Liver (tissue), 9 donors: Measurements from ENCODE around the gene TSPAN12. TPM values are rescaled to one million over a fixed set of nuclear protein-coding genes. Genes with fewer than 3 reads are reported as not detected.

Source experiments
- DNase-seq: peaks from one replicate; pipeline ENCODE4 v3.0.0-alpha.2; 2017; ENCODE audit warnings: low spot score
- H3K27ac ChIP-seq, 2 donors: one replicate each; pipeline ENCODE4 v1.7.0; 2013; ENCODE audit warnings: inconsistent platforms in 2 of 2, low read length in 2 of 2, control low read depth in 1 of 2, low read depth in 1 of 2, mild to moderate bottlenecking in 1 of 2
- H3K27me3 ChIP-seq, 4 donors: one replicate each; pipeline versions ENCODE4 v1.6.1 to v1.7.0; 2013; ENCODE audit warnings: low read length in 3 of 4, inconsistent platforms in 1 of 4, mild to moderate bottlenecking in 1 of 4, moderate library complexity in 1 of 4; ENCODE audit not compliant: control insufficient read depth in 4 of 4, insufficient read depth in 4 of 4
- H3K36me3 ChIP-seq, 4 donors: one replicate each; pipeline versions ENCODE4 v1.6.1 to v1.7.0; 2013; ENCODE audit warnings: low read length in 3 of 4, mild to moderate bottlenecking in 3 of 4, low read depth in 1 of 4, moderate library complexity in 1 of 4; ENCODE audit not compliant: control insufficient read depth in 4 of 4, insufficient read depth in 3 of 4
- H3K4me1 ChIP-seq, 4 donors: one replicate each; pipeline versions ENCODE4 v1.6.1 to v1.7.0; 2013; ENCODE audit warnings: low read length in 3 of 4, mild to moderate bottlenecking in 3 of 4, moderate library complexity in 1 of 4; ENCODE audit not compliant: control insufficient read depth in 4 of 4, insufficient read depth in 4 of 4
- H3K4me3 ChIP-seq, 3 donors: one replicate each; pipeline versions ENCODE4 v1.6.1 to v1.7.0; 2013; ENCODE audit warnings: low read length in 3 of 3, control low read depth in 1 of 3, low read depth in 1 of 3, mild to moderate bottlenecking in 1 of 3
- H3K9ac ChIP-seq, 2 donors: one replicate each; pipeline ENCODE4 v1.7.0; 2013; ENCODE audit warnings: low read length in 2 of 2, mild to moderate bottlenecking in 2 of 2, moderate library complexity in 2 of 2, control low read depth in 1 of 2, low read depth in 1 of 2
- H3K9me3 ChIP-seq, 4 donors: one replicate each; pipeline versions ENCODE4 v1.6.1 to v1.7.0; 2013; ENCODE audit warnings: low read length in 3 of 4; ENCODE audit not compliant: control insufficient read depth in 4 of 4
- ATF3 ChIP-seq: IDR thresholded peaks from 2 replicates; pipeline ENCODE4 v1.6.1; 2016; ENCODE audit warnings: antibody characterized with exemption
- CTCF ChIP-seq: fragments of 150-350 bp; IDR thresholded peaks from 2 replicates; pipeline ENCODE4 v1.5.1; 2017; ENCODE audit warnings: improper control_type of control experiment, low read depth, low read length; ENCODE audit not compliant: missing input control
- EGR1 ChIP-seq, 2 donors: IDR thresholded peaks; 2 replicates each; pipeline ENCODE4 v1.6.1; 2016 to 2018; ENCODE audit warnings: antibody characterized with exemption in 2 of 2, low read depth in 2 of 2
- FOXA1 ChIP-seq: IDR thresholded peaks from 2 replicates; pipeline ENCODE4 v1.6.1; 2016; ENCODE audit warnings: antibody characterized with exemption
- FOXA2 ChIP-seq: IDR thresholded peaks from 2 replicates; pipeline ENCODE4 v1.6.1; 2016; ENCODE audit warnings: antibody characterized with exemption
- GABPA ChIP-seq, 2 donors: IDR thresholded peaks in 1 of 2; conservative IDR thresholded peaks in 1 of 2; 2 replicates each; pipeline ENCODE4 v1.6.1; 2016; ENCODE audit warnings: antibody characterized with exemption in 2 of 2, mild to moderate bottlenecking in 1 of 2, moderate library complexity in 1 of 2
- HNF4A ChIP-seq, 2 donors: conservative IDR thresholded peaks; 2 replicates each; pipeline ENCODE4 v1.6.1; 2016; ENCODE audit warnings: antibody characterized with exemption in 2 of 2, mild to moderate bottlenecking in 2 of 2
- HNF4G ChIP-seq: IDR thresholded peaks from 2 replicates; pipeline ENCODE4 v1.6.1; 2016; ENCODE audit warnings: antibody characterized with exemption
- JUND ChIP-seq, 2 donors: IDR thresholded peaks; 2 replicates each; pipeline ENCODE4 v1.6.1; 2016; ENCODE audit warnings: antibody characterized with exemption in 2 of 2
- MAX ChIP-seq: IDR thresholded peaks from 2 replicates; pipeline ENCODE4 v1.6.1; 2016; ENCODE audit warnings: antibody characterized with exemption
- RAD21 ChIP-seq, 2 donors: IDR thresholded peaks; 2 replicates each; pipeline ENCODE4 v1.6.1; 2016; ENCODE audit warnings: antibody characterized with exemption in 2 of 2, mild to moderate bottlenecking in 2 of 2
- REST ChIP-seq: IDR thresholded peaks from 2 replicates; pipeline ENCODE4 v1.6.1; 2016; ENCODE audit warnings: antibody characterized with exemption, mild to moderate bottlenecking
- RXRA ChIP-seq, 2 donors: IDR thresholded peaks; 2 replicates each; pipeline ENCODE4 v1.6.1; 2017 to 2018; ENCODE audit warnings: antibody characterized with exemption in 2 of 2, mild to moderate bottlenecking in 1 of 2
- SP1 ChIP-seq: IDR thresholded peaks from 2 replicates; pipeline ENCODE4 v1.6.1; 2018; ENCODE audit warnings: antibody characterized with exemption, mild to moderate bottlenecking
- TAF1 ChIP-seq: conservative IDR thresholded peaks from 2 replicates; pipeline ENCODE4 v1.6.1; 2016; ENCODE audit warnings: antibody characterized with exemption, mild to moderate bottlenecking
- YY1 ChIP-seq: IDR thresholded peaks from 2 replicates; pipeline ENCODE4 v1.6.1; 2016; ENCODE audit warnings: antibody characterized with exemption, mild to moderate bottlenecking
- ZBTB33 ChIP-seq: IDR thresholded peaks from 2 replicates; pipeline ENCODE4 v1.6.1; 2016; ENCODE audit warnings: antibody characterized with exemption
- WGBS: extraction: QIAGEN DNeasy Blood & Tissue Kit; methylation state at CpG from one replicate; pipeline ENCODE4 v1.1.7; 2013; 5-methylcytosine and 5-hydroxymethylcytosine counted together
- polyA plus RNA-seq, 2 donors: library from polyadenylated mRNA; stranded (reverse) in 1 of 2; unstranded in 1 of 2; fragments of 200-250 nt in 1 of 2; fragments of >200 nt in 1 of 2; fragmentation: Nextera tagmentation in 1 of 2; extraction: Ambion mirVana in 1 of 2; gene quantifications; one replicate each; pipeline versions ENCODE4 v1.2.1 to v1.2.3, GENCODE V29; 2013 to 2015
- total RNA-seq, 2 donors: library from RNA; depleted of rRNA; stranded (reverse); fragments of >200 nt; gene quantifications; one replicate each; pipeline ENCODE4 v1.2.3, GENCODE V29; 2014
- donor health status: healthy.
- donor health status: healthy.
- donor health status: healthy.
- donor health status: healthy.
- donor health status: healthy.

The TSPAN12 gene
- total and polyA plus RNA-seq, 4 donors = 10.6 to 21.5 (median 14.9) TPM

GRCh38 chr7:120738816-120739215 lies 119.1 kb downstream of the TSPAN12 start:
- TF ChIP-seq EGR1 (IDR thresholded peaks at IDR 0.05; ENCODE audit: low read depth in 2 of 2) (no peak), RXRA (IDR thresholded peaks at IDR 0.05) (no peak), ZBTB33 (no peak), CTCF (no peak), MAX (no peak), TAF1 (no peak), REST (no peak), GABPA (IDR thresholded peaks at IDR 0.05 in 1 of 2, conservative IDR thresholded peaks at IDR 0.05 in 1 of 2) (no peak), HNF4A (conservative IDR thresholded peaks at IDR 0.05) (no peak), RAD21 (IDR thresholded peaks at IDR 0.05) (no peak), JUND (IDR thresholded peaks at IDR 0.05) (no peak), SP1 (no peak), ATF3 (no peak), HNF4G (no peak), FOXA1 (no peak), FOXA2 (no peak), YY1 (no peak)
- WGBS = 84% methylated on average over 3 of the region's 3 CpGs

More at GRCh38 chr7:120738816-120739215, 119.1 kb downstream of the TSPAN12 start:
- Histone ChIP-seq H3K36me3 (no peaks in the 10 kb centered on the region), H3K9ac (no peak overlapping the region), H3K4me3 (no peak overlapping the region), H3K9me3 (no peaks in the 10 kb centered on the region), H3K27ac (no peak overlapping the region), H3K27me3 (no peaks in the 10 kb centered on the region), H3K4me1 (no peaks in the 10 kb centered on the region)
- DNase-seq = no peak

Other genes starting within 250 kb of the TSPAN12 start
- 10 to 100 TPM in 1 of 2 donors, 1 to 10 TPM in 1; 10.0 to 14.0 TPM for gene ING3, start 92.6 kb upstream of the TSPAN12 start, total RNA-seq
- 10 to 100 TPM in 1 of 2 donors, 1 to 10 TPM in 1; 3.8 to 11.9 TPM for gene ING3, start 92.6 kb upstream of the TSPAN12 start, polyA plus RNA-seq
- 10 to 100 TPM in 1 of 2 donors, 1 to 10 TPM in 1; 8.5 to 58.0 TPM for gene CPED1, start 130.6 kb upstream of the TSPAN12 start, total RNA-seq
- gene CPED1, start 130.6 kb upstream of the TSPAN12 start, polyA plus RNA-seq = 10 to 100 TPM; 11.1 to 18.1 TPM